CD14-positive monocyte (primary cell): ENCODE data around the gene CDC123. TPM values are rescaled to one million over a fixed set of nuclear protein-coding genes. Genes with fewer than 3 reads are reported as not detected.
A peak's percentile ranks its signal among the peaks of the same experiment; 100 is the strongest.

Source experiments
- DNase-seq, 3 donors: peaks; one replicate each; pipeline ENCODE4 v3.0.0-alpha.2; 2011 to 2022
- H2AFZ ChIP-seq: 2 replicates; pipeline ENCODE4 v1.6.0; 2012; ENCODE audit warnings: mild to moderate bottlenecking, low read depth, low read length, inconsistent platforms; ENCODE audit not compliant: insufficient read depth, poor library complexity, severe bottlenecking
- H3K27ac ChIP-seq, 2 donors: 1 replicate in 1 of 2; 2 replicates in 1 of 2; pipeline ENCODE4 v1.5.1; 2012 to 2013; ENCODE audit warnings: low read length in 2 of 2, control low read depth in 1 of 2, inconsistent platforms in 1 of 2, low read depth in 1 of 2, mild to moderate bottlenecking in 1 of 2
- H3K27me3 ChIP-seq, 2 donors: one replicate each; pipeline versions ENCODE4 v1.6.0 to v1.6.1; 2011 to 2013; ENCODE audit warnings: low read length in 2 of 2; ENCODE audit not compliant: control insufficient read depth in 2 of 2, insufficient read depth in 2 of 2
- H3K36me3 ChIP-seq, 2 donors: replicated peaks in 1 of 2; 1 replicate in 1 of 2; 2 replicates in 1 of 2; pipeline versions ENCODE4 v1.5.1 to v1.6.1; 2012 to 2013; ENCODE audit warnings: low read length in 2 of 2, control low read depth in 1 of 2, inconsistent platforms in 1 of 2, mild to moderate bottlenecking in 1 of 2; ENCODE audit not compliant: insufficient read depth in 2 of 2, control insufficient read depth in 1 of 2
- H3K4me1 ChIP-seq, 2 donors: 1 replicate in 1 of 2; 2 replicates in 1 of 2; pipeline versions ENCODE4 v1.5.1 to v1.6.1; 2012 to 2013; ENCODE audit warnings: low read length in 2 of 2, control low read depth in 1 of 2, inconsistent platforms in 1 of 2, mild to moderate bottlenecking in 1 of 2, moderate library complexity in 1 of 2; ENCODE audit not compliant: insufficient read depth in 2 of 2, control insufficient read depth in 1 of 2
- H3K4me2 ChIP-seq: replicated peaks from 2 replicates; pipeline ENCODE3; 2012; ENCODE audit warnings: low read length, moderate library complexity, mild to moderate bottlenecking; ENCODE audit not compliant: poor library complexity, severe bottlenecking; ENCODE audit errors: extremely low read depth
- H3K4me3 ChIP-seq, 3 experiments: fragments of 200-600 bp in 1 of 3; sonication (generic) in 1 of 3; replicated peaks in 1 of 3; 1 replicate in 2 of 3; 2 replicates in 1 of 3; pipeline ENCODE4 v1.5.1; 2011 to 2013; ENCODE audit warnings: low read length in 3 of 3, mild to moderate bottlenecking in 3 of 3, control low read depth in 2 of 3, low read depth in 2 of 3, inconsistent platforms in 1 of 3, moderate library complexity in 1 of 3
- H3K79me2 ChIP-seq: 2 replicates; pipeline ENCODE4 v1.6.0; 2012; ENCODE audit warnings: mild to moderate bottlenecking, control low read depth, inconsistent platforms, low read length, moderate library complexity; ENCODE audit not compliant: insufficient read depth
- H3K9ac ChIP-seq: 2 replicates; pipeline ENCODE4 v1.6.0; 2017; ENCODE audit warnings: low read length, mild to moderate bottlenecking; ENCODE audit not compliant: insufficient read depth, poor library complexity, severe bottlenecking
- H3K9me3 ChIP-seq, 2 donors: replicated peaks in 1 of 2; 1 replicate in 1 of 2; 2 replicates in 1 of 2; pipeline versions ENCODE4 v1.5.1 to v1.6.1; 2012 to 2013; ENCODE audit warnings: low read length in 2 of 2, control low read depth in 1 of 2; ENCODE audit not compliant: control insufficient read depth in 1 of 2, insufficient read depth in 1 of 2
- H4K20me1 ChIP-seq: 2 replicates; pipeline ENCODE4 v1.6.0; 2012; ENCODE audit warnings: mild to moderate bottlenecking, low read length, control low read depth, moderate library complexity; ENCODE audit not compliant: insufficient read depth
- H3K27ac Mint-ChIP-seq, 7 donors: one replicate each; pipeline ENCODE4 v1.8.0; 2020; ENCODE audit warnings: mild to moderate bottlenecking in 7 of 7, mixed read lengths in 7 of 7, moderate library complexity in 6 of 7, inconsistent platforms in 2 of 7
- H3K27me3 Mint-ChIP-seq, 3 donors: one replicate each; pipeline ENCODE4 v1.8.0; 2021 to 2022; ENCODE audit warnings: low read depth in 3 of 3, mild to moderate bottlenecking in 3 of 3, mixed read lengths in 3 of 3, moderate library complexity in 3 of 3, inconsistent platforms in 1 of 3
- H3K36me3 Mint-ChIP-seq, 2 donors: one replicate each; pipeline ENCODE4 v1.8.0; 2020; ENCODE audit warnings: mixed read lengths in 2 of 2, inconsistent platforms in 1 of 2, mild to moderate bottlenecking in 1 of 2
- H3K4me1 Mint-ChIP-seq: one replicate; pipeline ENCODE4 v1.8.0; 2020; ENCODE audit warnings: mild to moderate bottlenecking, mixed read lengths
- H3K4me3 Mint-ChIP-seq, 2 donors: one replicate each; pipeline ENCODE4 v1.8.0; 2020; ENCODE audit warnings: mild to moderate bottlenecking in 2 of 2, mixed read lengths in 2 of 2, moderate library complexity in 1 of 2
- H3K9me3 Mint-ChIP-seq, 7 donors: one replicate each; pipeline ENCODE4 v1.8.0; 2020 to 2022; ENCODE audit warnings: mixed read lengths in 7 of 7, mild to moderate bottlenecking in 6 of 7, moderate library complexity in 6 of 7, inconsistent platforms in 2 of 7
- WGBS: methylation state at CpG from one replicate; pipeline ENCODE4 v1.1.5; 2013; ENCODE audit warnings: missing lambda C conversion rate; ENCODE audit not compliant: insufficient coverage; 5-methylcytosine and 5-hydroxymethylcytosine counted together
- intact Hi-C, 2 donors: fragments of 100-400 bp; cut with micrococcal nuclease; formaldehyde crosslinking; loops; one replicate each; pipeline versions ENCODE4 v1.15.0 to v1.15.1; 2023
- polyA plus RNA-seq, 3 donors: library from polyadenylated mRNA; depleted of rRNA in 1 of 3; unstranded in 2 of 3; stranded (reverse) in 1 of 3; fragments of 300-500 nt in 2 of 3; fragments of >200 nt in 1 of 3; fragmentation: Illumina TruSeq in 2 of 3; gene quantifications; 1 replicate in 2 of 3; 2 replicates in 1 of 3; pipeline ENCODE4 v1.2.3, GENCODE V29; 2012 to 2021
- TF ChIP-seq, protein P1 (sequence below): fragments of 200-600 bp; IDR thresholded peaks from one replicate; pipeline ENCODE4 v1.8.0; 2022; ENCODE audit warnings: antibody characterized with exemption, mild to moderate bottlenecking

Gene CDC123
- polyA plus RNA-seq, 3 donors = 38.2 to 78.7 (median 76.0) TPM

DNA sequence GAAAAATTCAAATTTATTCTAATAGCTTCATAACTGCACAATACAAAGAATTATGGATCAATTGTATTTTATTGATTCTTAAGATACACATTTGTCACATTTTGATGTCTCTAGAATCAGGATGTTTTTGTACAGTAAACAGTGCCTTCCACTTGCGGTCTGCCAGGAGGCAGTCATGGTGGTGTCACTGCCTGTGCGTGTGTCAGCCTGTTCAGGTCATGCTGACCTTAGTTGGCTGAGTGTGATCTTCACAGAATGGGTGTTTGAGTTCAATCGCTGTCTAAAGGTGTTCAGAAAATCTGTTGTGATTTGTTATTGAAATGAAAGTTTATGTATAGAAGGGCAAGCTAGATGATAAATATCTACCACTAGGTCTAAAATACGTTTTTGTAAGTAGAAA is 45.8 kb upstream of the CDC123 start:
- Histone ChIP-seq H3K27me3 (peaks cover 22 to 36% of the 10 kb centered on the region in 2 donors), H3K4me2 (no peak overlapping the region), H2AFZ (no peak overlapping the region), H3K79me2 (no peaks in the 10 kb centered on the region), H3K9ac (no peak overlapping the region), H3K4me3 (no peak overlapping the region), H3K27ac (no peak overlapping the region), H3K36me3 (peaks cover 0 to 4% of the 10 kb centered on the region in 2 donors), H4K20me1 (peaks cover 11% of the 10 kb centered on the region), H3K4me1 (no peaks in the 10 kb centered on the region), H3K9me3 (no peaks in the 10 kb centered on the region)
- intact Hi-C loops = no loop called here
- H3K9me3 Mint-ChIP-seq = peaks cover 0 to 4% (median 0%) of the 10 kb centered on the region in 7 donors
- peak overlapping the region in 1 of 2 donors; percentile 52 for H3K4me3 Mint-ChIP-seq
- 93% methylated on average over 2 of the region's 4 CpGs for WGBS
- H3K27me3 Mint-ChIP-seq = peaks cover 34 to 45% (median 39%) of the 10 kb centered on the region in 3 donors
- H3K4me1 Mint-ChIP-seq = no peaks in the 10 kb centered on the region
- no peak overlapping the region for H3K27ac Mint-ChIP-seq
- peaks cover 41 to 59% of the 10 kb centered on the region in 2 donors for H3K36me3 Mint-ChIP-seq
- TF ChIP-seq, protein P1, sequence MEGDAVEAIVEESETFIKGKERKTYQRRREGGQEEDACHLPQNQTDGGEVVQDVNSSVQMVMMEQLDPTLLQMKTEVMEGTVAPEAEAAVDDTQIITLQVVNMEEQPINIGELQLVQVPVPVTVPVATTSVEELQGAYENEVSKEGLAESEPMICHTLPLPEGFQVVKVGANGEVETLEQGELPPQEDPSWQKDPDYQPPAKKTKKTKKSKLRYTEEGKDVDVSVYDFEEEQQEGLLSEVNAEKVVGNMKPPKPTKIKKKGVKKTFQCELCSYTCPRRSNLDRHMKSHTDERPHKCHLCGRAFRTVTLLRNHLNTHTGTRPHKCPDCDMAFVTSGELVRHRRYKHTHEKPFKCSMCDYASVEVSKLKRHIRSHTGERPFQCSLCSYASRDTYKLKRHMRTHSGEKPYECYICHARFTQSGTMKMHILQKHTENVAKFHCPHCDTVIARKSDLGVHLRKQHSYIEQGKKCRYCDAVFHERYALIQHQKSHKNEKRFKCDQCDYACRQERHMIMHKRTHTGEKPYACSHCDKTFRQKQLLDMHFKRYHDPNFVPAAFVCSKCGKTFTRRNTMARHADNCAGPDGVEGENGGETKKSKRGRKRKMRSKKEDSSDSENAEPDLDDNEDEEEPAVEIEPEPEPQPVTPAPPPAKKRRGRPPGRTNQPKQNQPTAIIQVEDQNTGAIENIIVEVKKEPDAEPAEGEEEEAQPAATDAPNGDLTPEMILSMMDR = no peak
- DNase-seq = no peak

DNA sequence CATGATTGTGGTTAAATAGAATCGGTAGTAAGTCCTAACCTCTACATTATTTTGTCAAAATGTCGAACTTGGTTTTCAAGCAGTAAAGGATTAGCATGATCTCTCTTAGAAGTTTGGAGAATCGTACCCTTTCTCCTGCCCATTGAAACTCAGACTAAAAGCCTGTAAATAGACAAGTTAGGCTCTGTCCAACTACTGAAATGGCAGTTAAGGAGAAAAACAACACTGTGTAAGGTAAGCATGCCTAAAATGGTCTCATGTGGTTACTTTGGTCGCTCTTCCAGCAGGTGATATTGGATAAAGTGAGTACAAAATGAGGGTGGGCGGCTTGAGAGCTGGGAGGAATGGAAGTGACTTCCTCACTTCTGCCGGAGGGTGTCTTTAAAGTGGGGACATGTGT is 41.5 kb upstream of the CDC123 start:
- intact Hi-C loops = no loop called here
- no peak overlapping the region for H2AFZ ChIP-seq
- H3K4me1 ChIP-seq = peaks cover 18 to 22% of the 10 kb centered on the region in 2 donors
- WGBS = 100% methylated on average over 2 of the region's 6 CpGs
- H3K4me3 ChIP-seq = no peak overlapping the region
- TF ChIP-seq, protein P1 = no peak
- H3K4me2 ChIP-seq = no peak overlapping the region
- peaks cover 47 to 64% of the 10 kb centered on the region in 2 donors for H3K27me3 ChIP-seq
- H3K9me3 ChIP-seq = peaks cover 0 to 11% of the 10 kb centered on the region in 2 donors
- peaks cover 2 to 8% (median 5%) of the 10 kb centered on the region in 7 donors for H3K9me3 Mint-ChIP-seq
- no peak overlapping the region for H3K27ac Mint-ChIP-seq
- H3K79me2 ChIP-seq = no peaks in the 10 kb centered on the region
- peaks cover 43 to 51% of the 10 kb centered on the region in 2 donors for H3K36me3 Mint-ChIP-seq
- no peak for DNase-seq
- no peak overlapping the region for H3K9ac ChIP-seq
- peaks cover 70 to 82% (median 80%) of the 10 kb centered on the region in 3 donors for H3K27me3 Mint-ChIP-seq
- no peak overlapping the region for H3K27ac ChIP-seq
- peaks cover 0 to 4% of the 10 kb centered on the region in 2 donors for H3K36me3 ChIP-seq
- peak overlapping the region in 1 of 2 donors; percentile 83 for H3K4me3 Mint-ChIP-seq
- H3K4me1 Mint-ChIP-seq = peaks cover 16% of the 10 kb centered on the region
- H4K20me1 ChIP-seq = peaks cover 50% of the 10 kb centered on the region
